Measurements from ENCODE around the gene PROC.

The PROC gene

DNA sequence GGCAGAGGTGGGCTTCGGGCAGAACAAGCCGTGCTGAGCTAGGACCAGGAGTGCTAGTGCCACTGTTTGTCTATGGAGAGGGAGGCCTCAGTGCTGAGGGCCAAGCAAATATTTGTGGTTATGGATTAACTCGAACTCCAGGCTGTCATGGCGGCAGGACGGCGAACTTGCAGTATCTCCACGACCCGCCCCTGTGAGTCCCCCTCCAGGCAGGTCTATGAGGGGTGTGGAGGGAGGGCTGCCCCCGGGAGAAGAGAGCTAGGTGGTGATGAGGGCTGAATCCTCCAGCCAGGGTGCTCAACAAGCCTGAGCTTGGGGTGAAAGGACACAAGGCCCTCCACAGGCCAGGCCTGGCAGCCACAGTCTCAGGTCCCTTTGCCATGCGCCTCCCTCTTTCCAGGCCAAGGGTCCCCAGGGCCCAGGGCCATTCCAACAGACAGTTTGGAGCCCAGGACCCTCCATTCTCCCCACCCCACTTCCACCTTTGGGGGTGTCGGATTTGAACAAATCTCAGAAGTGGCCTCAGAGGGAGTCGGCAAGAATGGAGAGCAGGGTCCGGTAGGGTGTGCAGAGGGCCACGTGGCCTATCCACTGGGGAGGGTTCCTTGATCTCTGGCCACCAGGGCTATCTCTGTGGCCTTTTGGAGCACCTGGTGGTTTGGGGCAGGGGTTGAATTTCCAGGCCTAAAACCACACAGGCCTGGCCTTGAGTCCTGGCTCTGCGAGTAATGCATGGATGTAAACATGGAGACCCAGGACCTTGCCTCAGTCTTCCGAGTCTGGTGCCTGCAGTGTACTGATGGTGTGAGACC lies at the start of gene PROC:
Gene PROC (plus strand): TSS at position 128 of the 812 bp plus-strand sequence. CDS start 1,516 bp downstream, outside the sequence.
- Histone ChIP-seq H3K27ac (ENCODE audit: low read depth, low read length) (no peak within 1 kb of the TSS), H3K36me3 (ENCODE audit: control insufficient read depth in 5 of 5, insufficient read depth in 5 of 5, low read length in 5 of 5) (no peaks in the 10 kb centered on the region), H3K4me1 (ENCODE audit: control insufficient read depth in 5 of 5, insufficient read depth in 5 of 5, low read length in 5 of 5) (peaks cover 3 to 38% (median 27%) of the 10 kb centered on the region in 5 donors), H3K9me3 (ENCODE audit: control insufficient read depth in 5 of 5, low read length in 5 of 5) (no peaks in the 10 kb centered on the region), H3K27me3 (ENCODE audit: control insufficient read depth in 5 of 5, insufficient read depth in 4 of 5, low read length in 5 of 5) (peaks cover 9 to 47% (median 22%) of the 10 kb centered on the region in 5 donors), H3K4me3 (ENCODE audit: low read depth in 1 of 5, low read length in 5 of 5) (no peak within 1 kb of the TSS), H3K9ac (ENCODE audit: low read length in 5 of 5) (no peak within 1 kb of the TSS)

DNA sequence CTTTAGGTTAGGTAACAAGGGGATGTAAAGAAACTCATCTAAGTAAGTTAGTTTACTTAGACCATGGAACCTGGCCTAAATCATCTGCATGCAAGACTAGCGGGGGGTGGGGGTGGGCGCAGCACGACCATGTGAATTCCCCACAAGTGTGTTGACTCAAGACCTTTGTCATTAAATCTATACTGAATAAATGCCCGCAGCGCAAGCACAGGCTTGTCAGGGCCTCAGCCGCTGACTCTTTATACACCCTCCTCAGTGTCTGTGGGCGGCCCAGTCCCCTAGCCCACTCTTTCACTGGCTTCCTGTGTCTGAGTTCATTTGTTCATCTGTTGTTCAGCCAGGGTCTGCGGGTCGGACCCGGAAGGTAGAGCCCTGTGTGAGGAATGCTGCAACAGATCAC lies 48.2 kb upstream of the PROC start:
- Histone ChIP-seq H3K36me3 (ENCODE audit: control insufficient read depth in 5 of 5, insufficient read depth in 5 of 5, low read length in 5 of 5) (no peaks in the 10 kb centered on the region), H3K4me1 (ENCODE audit: control insufficient read depth in 5 of 5, insufficient read depth in 5 of 5, low read length in 5 of 5) (peaks cover 4 to 31% (median 22%) of the 10 kb centered on the region in 5 donors), H3K9me3 (ENCODE audit: control insufficient read depth in 5 of 5, low read length in 5 of 5) (peaks cover 0 to 6% (median 3%) of the 10 kb centered on the region in 5 donors), H3K27me3 (ENCODE audit: control insufficient read depth in 5 of 5, insufficient read depth in 4 of 5, low read length in 5 of 5) (no peaks in the 10 kb centered on the region), H3K27ac (ENCODE audit: low read depth, low read length) (peak overlapping the region; percentile 82), H3K4me3 (ENCODE audit: low read depth in 1 of 5, low read length in 5 of 5) (no peak overlapping the region), H3K9ac (ENCODE audit: low read length in 5 of 5) (no peak overlapping the region)

DNA sequence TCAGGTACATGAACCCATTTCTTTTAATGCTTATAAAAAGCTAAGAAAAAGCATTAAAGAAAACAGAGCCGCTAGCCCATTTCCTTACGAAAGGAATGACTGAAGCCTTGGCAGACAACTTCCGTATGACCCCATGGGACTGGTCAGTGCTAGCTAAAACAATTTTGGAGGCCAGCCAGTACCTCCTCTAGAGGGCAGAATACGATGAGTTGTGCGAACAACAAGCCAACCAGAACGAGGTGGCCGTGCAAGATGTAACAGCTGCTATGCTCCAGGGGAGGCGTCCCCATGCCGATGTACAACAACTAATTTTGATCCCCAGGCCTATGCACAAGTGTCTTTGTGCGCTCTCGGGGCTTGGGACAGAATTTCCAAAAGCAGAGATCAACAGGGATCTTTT lies 47.2 kb upstream of the PROC start:
- Histone ChIP-seq H3K27ac (ENCODE audit: low read depth, low read length) (peak overlapping the region; percentile 82), H3K36me3 (ENCODE audit: control insufficient read depth in 5 of 5, insufficient read depth in 5 of 5, low read length in 5 of 5) (no peaks in the 10 kb centered on the region), H3K9me3 (ENCODE audit: control insufficient read depth in 5 of 5, low read length in 5 of 5) (peaks cover 0 to 6% (median 3%) of the 10 kb centered on the region in 5 donors), H3K4me1 (ENCODE audit: control insufficient read depth in 5 of 5, insufficient read depth in 5 of 5, low read length in 5 of 5) (peaks cover 4 to 22% (median 16%) of the 10 kb centered on the region in 5 donors), H3K9ac (ENCODE audit: low read length in 5 of 5) (peak overlapping the region in 2 of 5 donors; percentile 10 to 27), H3K27me3 (ENCODE audit: control insufficient read depth in 5 of 5, insufficient read depth in 4 of 5, low read length in 5 of 5) (no peaks in the 10 kb centered on the region), H3K4me3 (ENCODE audit: low read depth in 1 of 5, low read length in 5 of 5) (no peak overlapping the region)

DNA sequence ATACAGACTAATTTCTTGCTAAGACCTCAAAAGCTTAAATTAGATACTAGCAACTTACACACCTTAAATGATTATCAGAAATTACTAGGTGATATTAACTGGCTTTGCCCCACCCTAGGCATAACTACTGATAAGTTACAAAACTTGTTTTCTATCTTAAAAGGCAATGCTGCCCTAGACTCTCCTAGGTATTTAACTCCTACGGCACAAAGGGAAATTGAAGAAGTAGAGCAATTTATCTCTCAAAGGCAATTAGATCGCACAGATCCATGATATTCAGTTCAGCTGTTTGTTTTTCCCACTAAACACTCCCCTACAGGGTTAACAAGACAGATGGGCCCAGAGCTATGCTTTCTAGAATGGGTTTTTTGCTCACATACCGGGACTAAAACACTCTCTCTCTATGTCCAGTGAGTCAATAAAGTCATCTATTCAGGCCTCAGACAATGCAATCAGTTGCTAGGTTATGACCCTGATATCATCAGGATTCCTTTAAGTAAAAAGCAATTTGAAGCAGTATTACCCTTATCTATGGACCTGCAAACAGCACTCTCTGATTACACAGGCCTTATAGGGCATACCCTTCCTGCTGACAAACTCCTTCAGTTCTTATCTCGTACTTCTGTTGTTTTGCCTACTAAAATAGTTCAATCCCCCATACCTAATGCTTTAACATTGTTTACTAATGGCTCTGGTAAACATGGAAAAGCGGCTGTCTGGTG lies 44.7 kb upstream of the PROC start:
- H3K27ac ChIP-seq (ENCODE audit: low read depth, low read length), result no peak overlapping the region
- no peaks in the 10 kb centered on the region for H3K27me3 ChIP-seq (ENCODE audit: control insufficient read depth in 5 of 5, insufficient read depth in 4 of 5, low read length in 5 of 5)
- no peak overlapping the region for H3K9ac ChIP-seq (ENCODE audit: low read length in 5 of 5)
- peaks cover 4 to 28% (median 24%) of the 10 kb centered on the region in 5 donors for H3K4me1 ChIP-seq (ENCODE audit: control insufficient read depth in 5 of 5, insufficient read depth in 5 of 5, low read length in 5 of 5)
- H3K9me3 ChIP-seq (ENCODE audit: control insufficient read depth in 5 of 5, low read length in 5 of 5), result peaks cover 0 to 6% (median 4%) of the 10 kb centered on the region in 5 donors
- H3K4me3 ChIP-seq (ENCODE audit: low read depth in 1 of 5, low read length in 5 of 5), result no peak overlapping the region
- peaks cover 0 to 3% (median 0%) of the 10 kb centered on the region in 5 donors for H3K36me3 ChIP-seq (ENCODE audit: control insufficient read depth in 5 of 5, insufficient read depth in 5 of 5, low read length in 5 of 5)

DNA sequence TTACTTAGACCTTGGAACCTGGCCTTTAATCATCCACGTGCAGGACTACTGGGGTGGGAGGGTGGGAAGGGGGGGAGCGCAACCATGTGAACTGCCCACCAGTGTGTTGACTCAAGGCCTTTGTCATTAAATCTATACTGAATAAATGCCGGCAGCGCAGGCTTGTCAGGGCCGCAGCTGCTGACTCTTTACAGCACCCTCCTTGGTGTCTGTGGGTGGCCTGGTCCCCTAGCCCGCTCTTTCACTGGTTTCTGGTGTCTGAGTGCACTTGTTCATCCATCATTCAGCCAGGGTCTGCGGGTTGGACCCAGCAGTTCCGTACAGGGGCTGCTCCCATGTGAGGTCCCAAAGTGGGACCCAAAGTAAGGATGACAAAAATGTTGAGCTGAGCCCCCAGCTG lies 42.0 kb upstream of the PROC start:
- Histone ChIP-seq H3K9me3 (ENCODE audit: control insufficient read depth in 5 of 5, low read length in 5 of 5) (peaks cover 0 to 6% (median 4%) of the 10 kb centered on the region in 5 donors), H3K4me3 (ENCODE audit: low read depth in 1 of 5, low read length in 5 of 5) (no peak overlapping the region), H3K36me3 (ENCODE audit: control insufficient read depth in 5 of 5, insufficient read depth in 5 of 5, low read length in 5 of 5) (peaks cover 0 to 3% (median 0%) of the 10 kb centered on the region in 5 donors), H3K27me3 (ENCODE audit: control insufficient read depth in 5 of 5, insufficient read depth in 4 of 5, low read length in 5 of 5) (no peaks in the 10 kb centered on the region), H3K27ac (ENCODE audit: low read depth, low read length) (no peak overlapping the region), H3K4me1 (ENCODE audit: control insufficient read depth in 5 of 5, insufficient read depth in 5 of 5, low read length in 5 of 5) (peaks cover 0 to 30% (median 16%) of the 10 kb centered on the region in 5 donors), H3K9ac (ENCODE audit: low read length in 5 of 5) (no peak overlapping the region)

DNA sequence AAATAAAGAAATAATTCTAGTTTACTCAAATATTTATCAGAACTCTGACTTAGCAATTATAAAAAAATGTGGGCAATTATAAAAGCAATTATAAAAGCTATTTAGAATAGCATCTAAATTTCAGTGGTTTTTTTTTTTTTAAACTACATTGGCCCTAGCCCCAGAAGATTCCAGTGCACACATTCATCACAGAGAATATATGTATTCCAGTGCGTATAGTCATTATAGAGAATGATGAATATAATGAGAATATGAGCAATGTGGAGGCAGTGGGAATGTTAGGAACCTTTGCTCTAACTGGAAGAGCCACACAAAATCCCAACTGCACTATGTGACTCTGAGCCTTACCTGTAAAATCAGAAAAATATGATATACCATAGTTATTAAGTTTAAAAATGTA lies 41.0 kb upstream of the PROC start:
- H3K4me1 ChIP-seq (ENCODE audit: control insufficient read depth in 5 of 5, insufficient read depth in 5 of 5, low read length in 5 of 5), result peaks cover 0 to 30% (median 19%) of the 10 kb centered on the region in 5 donors
- H3K9ac ChIP-seq (ENCODE audit: low read length in 5 of 5), result no peak overlapping the region

DNA sequence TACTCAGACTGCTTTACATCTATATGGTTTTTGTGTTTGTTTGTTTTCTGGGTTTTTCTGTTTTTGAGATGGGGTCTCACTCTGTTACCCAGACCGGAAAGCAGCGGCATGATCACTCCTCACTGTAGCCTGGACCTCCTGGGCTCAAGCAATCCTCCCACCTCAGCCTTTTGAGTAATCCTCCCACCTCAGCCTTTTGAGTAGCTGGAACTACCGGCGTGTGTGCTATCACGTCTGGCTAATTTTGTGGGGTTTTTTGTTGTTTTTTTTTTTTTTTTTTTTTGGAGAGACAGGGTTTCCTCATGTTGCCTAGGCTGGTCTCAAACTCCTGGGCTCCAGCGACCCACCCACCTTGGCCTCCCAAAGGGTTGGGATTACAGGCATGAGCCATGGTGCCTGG lies 39.5 kb upstream of the PROC start:
- Histone ChIP-seq H3K9me3 (ENCODE audit: control insufficient read depth in 5 of 5, low read length in 5 of 5) (peaks cover 0 to 3% (median 0%) of the 10 kb centered on the region in 5 donors), H3K36me3 (ENCODE audit: control insufficient read depth in 5 of 5, insufficient read depth in 5 of 5, low read length in 5 of 5) (peaks cover 0 to 3% (median 0%) of the 10 kb centered on the region in 5 donors), H3K27me3 (ENCODE audit: control insufficient read depth in 5 of 5, insufficient read depth in 4 of 5, low read length in 5 of 5) (no peaks in the 10 kb centered on the region), H3K9ac (ENCODE audit: low read length in 5 of 5) (no peak overlapping the region), H3K4me1 (ENCODE audit: control insufficient read depth in 5 of 5, insufficient read depth in 5 of 5, low read length in 5 of 5) (peaks cover 0 to 40% (median 30%) of the 10 kb centered on the region in 5 donors), H3K4me3 (ENCODE audit: low read depth in 1 of 5, low read length in 5 of 5) (no peak overlapping the region), H3K27ac (ENCODE audit: low read depth, low read length) (no peak overlapping the region)

More for the DNA sequence above, 41.0 kb upstream of the PROC start:
- Histone ChIP-seq H3K27me3 (ENCODE audit: control insufficient read depth in 5 of 5, insufficient read depth in 4 of 5, low read length in 5 of 5) (no peaks in the 10 kb centered on the region), H3K36me3 (ENCODE audit: control insufficient read depth in 5 of 5, insufficient read depth in 5 of 5, low read length in 5 of 5) (peaks cover 0 to 3% (median 0%) of the 10 kb centered on the region in 5 donors), H3K4me3 (ENCODE audit: low read depth in 1 of 5, low read length in 5 of 5) (no peak overlapping the region), H3K9me3 (ENCODE audit: control insufficient read depth in 5 of 5, low read length in 5 of 5) (peaks cover 0 to 6% (median 4%) of the 10 kb centered on the region in 5 donors), H3K27ac (ENCODE audit: low read depth, low read length) (no peak overlapping the region)

DNA sequence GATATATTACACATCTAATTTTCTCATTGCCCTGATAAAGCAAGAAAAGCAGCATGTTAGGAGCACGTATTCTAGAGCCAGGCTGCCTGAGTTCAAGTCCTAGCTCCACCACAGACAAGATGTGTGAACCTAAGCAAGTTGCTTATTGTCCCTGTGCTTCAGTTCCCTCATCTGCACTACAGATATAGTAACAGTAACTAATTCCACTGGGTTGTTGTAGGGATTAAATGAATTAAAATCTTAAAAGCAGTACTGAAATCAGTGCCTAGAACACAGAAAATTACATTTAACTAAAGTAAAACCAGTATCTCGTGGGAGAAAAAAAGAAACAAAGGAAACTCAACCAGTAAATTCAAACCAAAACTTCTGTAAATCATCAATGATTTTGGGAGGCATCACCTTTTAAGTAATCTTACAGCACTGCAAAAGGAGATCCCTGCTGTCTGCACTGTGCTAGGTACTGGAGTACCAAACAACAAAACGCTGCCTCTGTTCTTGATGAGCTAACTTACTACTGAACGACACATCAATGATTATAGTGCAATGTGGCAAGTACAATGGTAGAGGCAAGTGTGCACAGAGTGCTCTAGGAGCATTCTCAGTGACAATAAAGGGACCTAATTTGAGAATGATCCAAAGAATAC lies 38.4 kb upstream of the PROC start:
- Histone ChIP-seq H3K36me3 (ENCODE audit: control insufficient read depth in 5 of 5, insufficient read depth in 5 of 5, low read length in 5 of 5) (peaks cover 0 to 3% (median 0%) of the 10 kb centered on the region in 5 donors), H3K4me1 (ENCODE audit: control insufficient read depth in 5 of 5, insufficient read depth in 5 of 5, low read length in 5 of 5) (peaks cover 0 to 40% (median 30%) of the 10 kb centered on the region in 5 donors), H3K9ac (ENCODE audit: low read length in 5 of 5) (peak overlapping the region in 1 of 5 donors; percentile 36), H3K27ac (ENCODE audit: low read depth, low read length) (no peak overlapping the region), H3K27me3 (ENCODE audit: control insufficient read depth in 5 of 5, insufficient read depth in 4 of 5, low read length in 5 of 5) (no peaks in the 10 kb centered on the region), H3K9me3 (ENCODE audit: control insufficient read depth in 5 of 5, low read length in 5 of 5) (peaks cover 0 to 3% (median 0%) of the 10 kb centered on the region in 5 donors), H3K4me3 (ENCODE audit: low read depth in 1 of 5, low read length in 5 of 5) (no peak overlapping the region)

DNA sequence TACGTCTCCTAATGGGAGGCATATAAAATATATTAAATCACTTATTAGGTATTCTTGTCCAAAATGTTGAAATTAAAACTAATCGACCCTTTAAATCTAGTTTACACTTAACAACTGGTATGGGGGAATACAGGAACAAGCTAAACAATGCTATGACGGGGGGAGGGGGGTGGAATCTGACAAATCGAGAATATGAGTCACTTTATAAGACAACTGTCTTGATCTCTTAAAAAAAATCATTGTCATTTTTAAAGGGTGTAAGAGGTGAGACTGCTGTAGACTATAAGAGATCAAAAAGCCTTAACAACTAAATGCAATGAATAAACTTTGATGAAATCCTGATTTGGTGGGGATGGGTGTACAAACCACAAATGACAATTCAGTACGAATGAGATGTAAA lies 36.5 kb upstream of the PROC start:
- no peaks in the 10 kb centered on the region for H3K27me3 ChIP-seq (ENCODE audit: control insufficient read depth in 5 of 5, insufficient read depth in 4 of 5, low read length in 5 of 5)
- H3K9me3 ChIP-seq (ENCODE audit: control insufficient read depth in 5 of 5, low read length in 5 of 5), result no peaks in the 10 kb centered on the region
- no peak overlapping the region for H3K4me3 ChIP-seq (ENCODE audit: low read depth in 1 of 5, low read length in 5 of 5)
- peaks cover under 1 to 55% (median 46%) of the 10 kb centered on the region in 5 donors for H3K4me1 ChIP-seq (ENCODE audit: control insufficient read depth in 5 of 5, insufficient read depth in 5 of 5, low read length in 5 of 5)
- no peaks in the 10 kb centered on the region for H3K36me3 ChIP-seq (ENCODE audit: control insufficient read depth in 5 of 5, insufficient read depth in 5 of 5, low read length in 5 of 5)
- peak overlapping the region; percentile 56 for H3K27ac ChIP-seq (ENCODE audit: low read depth, low read length)
- H3K9ac ChIP-seq (ENCODE audit: low read length in 5 of 5), result peak overlapping the region in 2 of 5 donors; percentile 12 to 35

Measured in subcutaneous abdominal adipose tissue (tissue), 5 donors.